SK-N-SH (cell line): ENCODE data around the gene MAGEA12. TPM values are rescaled to one million over a fixed set of nuclear protein-coding genes. Genes with fewer than 3 reads are reported as not detected.
"Not testable (repeated sequence)": the region's sequence is repeated elsewhere in the genome, so short reads cannot be mapped to it uniquely, and the experiment has no call there.

ENCODE experiments used
- CTCF ChIA-PET: fragments of 300-600, 350-600 bp; formaldehyde crosslinking; extraction: SDS; loops from one replicate; lab custom pipeline; 2021; lab: Yijun Ruan, JAX
- POLR2A ChIA-PET: fragments of 350-600 bp; sonication (Branson Sonifier 250); formaldehyde crosslinking; extraction: SDS; loops from one replicate; lab custom pipeline; 2020; ENCODE audit warnings: antibody characterized with exemption, inconsistent platforms; lab: Yijun Ruan, JAX
- DNase-seq: peaks from one replicate; pipeline ENCODE4 v3.0.0; 2012
- H2AFZ ChIP-seq: fragments of 200-600 bp; sonication (generic); 2 replicates; pipeline ENCODE4 v1.8.1; 2016; ENCODE audit warnings: antibody characterized with exemption, mild to moderate bottlenecking, low read depth
- H3F3A ChIP-seq: fragments of 200-600 bp; sonication (generic); replicated peaks from 2 replicates; pipeline ENCODE3; 2016; ENCODE audit warnings: antibody characterized with exemption, mild to moderate bottlenecking; ENCODE audit not compliant: insufficient read depth
- H3K27ac ChIP-seq, 2 experiments: fragments of 200-500 bp in 1 of 2; fragments of 200-600 bp in 1 of 2; sonication (Bioruptor generic) in 1 of 2; sonication (generic), shearing (Covaris generic) in 1 of 2; 2 replicates each; pipeline versions ENCODE4 v1.5.1 to v1.6.1; 2014 to 2016; ENCODE audit warnings: low read depth in 2 of 2, inconsistent platforms in 1 of 2, low read length in 1 of 2, mild to moderate bottlenecking in 1 of 2, mixed read lengths in 1 of 2
- H3K27me3 ChIP-seq: fragments of 200-600 bp; sonication (generic), shearing (Covaris generic); 2 replicates; pipeline ENCODE4 v1.6.1; 2016; ENCODE audit warnings: mixed run types; ENCODE audit not compliant: insufficient read depth
- H3K36me3 ChIP-seq, 2 experiments: fragments of 200-500 bp in 1 of 2; fragments of 200-600 bp in 1 of 2; sonication (Bioruptor generic) in 1 of 2; sonication (generic) in 1 of 2; replicated peaks in 1 of 2; 2 replicates each; pipeline versions ENCODE3 to v1.5.1; 2014 to 2016; ENCODE audit warnings: low read length in 1 of 2, mild to moderate bottlenecking in 1 of 2; ENCODE audit not compliant: insufficient read depth in 2 of 2, control insufficient read depth in 1 of 2
- H3K4me1 ChIP-seq, 2 experiments: fragments of 200-500 bp in 1 of 2; fragments of 200-600 bp in 1 of 2; sonication (Bioruptor generic) in 1 of 2; sonication (generic), shearing (Covaris generic) in 1 of 2; 2 replicates each; pipeline versions ENCODE4 v1.5.1 to v1.6.1; 2014 to 2016; ENCODE audit warnings: low read depth in 1 of 2, low read length in 1 of 2, mixed run types in 1 of 2; ENCODE audit not compliant: insufficient read depth in 2 of 2, control insufficient read depth in 1 of 2
- H3K4me2 ChIP-seq: fragments of 200-600 bp; sonication (generic), shearing (Covaris generic); 2 replicates; pipeline ENCODE4 v1.6.1; 2017; ENCODE audit warnings: mixed run types
- H3K4me3 ChIP-seq, 2 experiments: fragments of 200-500 bp in 1 of 2; fragments of 200-600 bp in 1 of 2; sonication (Bioruptor generic) in 1 of 2; sonication (generic), shearing (Covaris generic) in 1 of 2; 2 replicates each; pipeline versions ENCODE4 v1.5.1 to v1.8.1; 2014 to 2016; ENCODE audit warnings: low read depth in 2 of 2, inconsistent platforms in 1 of 2, low read length in 1 of 2, mild to moderate bottlenecking in 1 of 2, mixed read lengths in 1 of 2, moderate library complexity in 1 of 2
- H3K79me2 ChIP-seq: fragments of 200-600 bp; sonication (generic); 2 replicates; pipeline ENCODE4 v1.8.1; 2017; ENCODE audit warnings: mild to moderate bottlenecking; ENCODE audit not compliant: insufficient read depth
- H3K9ac ChIP-seq: fragments of 200-600 bp; sonication (generic); 2 replicates; pipeline ENCODE4 v1.6.1; 2017; ENCODE audit warnings: mixed run types
- H3K9me2 ChIP-seq: fragments of 200-600 bp; sonication (generic); 2 replicates; pipeline ENCODE4 v1.6.1; 2017; ENCODE audit warnings: mixed run types
- H3K9me3 ChIP-seq: fragments of 200-600 bp; sonication (generic); 2 replicates; pipeline ENCODE4 v1.6.1; 2017; ENCODE audit warnings: mixed run types, mild to moderate bottlenecking, moderate library complexity
- H4K20me1 ChIP-seq: fragments of 200-600 bp; sonication (generic); 2 replicates; pipeline ENCODE4 v1.6.1; 2017; ENCODE audit warnings: mild to moderate bottlenecking, mixed run types; ENCODE audit not compliant: insufficient read depth
- WGBS: methylation state at CpG from one replicate; pipeline ENCODE4 v1.1.6; 2017; ENCODE audit warnings: low lambda C conversion rate; 5-methylcytosine and 5-hydroxymethylcytosine counted together
- polyA plus RNA-seq, 3 experiments: library from polyadenylated mRNA; depleted of rRNA; stranded (reverse); fragments of >200 nt; gene quantifications; 2 replicates each; pipeline ENCODE4 v1.2.3, GENCODE V29; 2012

MAGEA12 gene
- polyA plus RNA-seq, 1 of the 3 experiments (the other 2 are of a cell fraction), result 81.1 TPM

DNA sequence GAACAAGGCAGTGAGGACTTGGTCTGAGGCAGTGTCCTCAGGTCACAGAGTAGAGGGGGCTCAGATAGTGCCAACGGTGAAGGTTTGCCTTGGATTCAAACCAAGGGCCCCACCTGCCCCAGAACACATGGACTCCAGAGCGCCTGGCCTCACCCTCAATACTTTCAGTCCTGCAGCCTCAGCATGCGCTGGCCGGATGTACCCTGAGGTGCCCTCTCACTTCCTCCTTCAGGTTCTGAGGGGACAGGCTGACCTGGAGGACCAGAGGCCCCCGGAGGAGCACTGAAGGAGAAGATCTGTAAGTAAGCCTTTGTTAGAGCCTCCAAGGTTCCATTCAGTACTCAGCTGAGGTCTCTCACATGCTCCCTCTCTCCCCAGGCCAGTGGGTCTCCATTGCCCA lies 33.2 kb upstream of the MAGEA12 start:
- H3K79me2 ChIP-seq, H3K9me3 ChIP-seq, H3K27ac ChIP-seq, H3K9ac ChIP-seq, H3K4me1 ChIP-seq, H4K20me1 ChIP-seq, CTCF ChIA-PET, H3F3A ChIP-seq, DNase-seq, POLR2A ChIA-PET, H3K9me2 ChIP-seq, H3K27me3 ChIP-seq, H3K4me3 ChIP-seq, H3K4me2 ChIP-seq, H3K36me3 ChIP-seq, H2AFZ ChIP-seq: not testable (repeated sequence)
- 75% methylated on average over 3 of the region's 5 CpGs for WGBS

DNA sequence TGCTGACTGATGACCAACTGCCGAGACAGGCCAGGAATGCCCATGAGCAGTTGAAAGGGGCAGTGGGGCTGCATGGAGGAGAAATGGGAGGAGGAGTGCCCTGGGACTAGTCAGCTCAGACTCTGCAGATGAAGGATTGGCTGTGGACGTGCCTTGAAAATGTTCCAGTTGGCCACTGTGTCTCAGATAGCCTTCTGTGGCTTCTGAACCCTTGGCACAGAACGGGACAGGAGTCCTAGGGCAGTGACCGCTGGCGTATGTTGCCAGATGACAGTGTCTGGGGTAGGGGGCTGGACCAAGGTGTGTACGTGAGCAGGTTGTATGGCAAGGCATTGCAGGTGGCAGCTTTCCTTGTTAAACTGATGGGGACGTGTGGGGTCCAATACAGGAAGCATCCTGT lies 27.1 kb upstream of the MAGEA12 start:
- POLR2A ChIA-PET, DNase-seq: not testable (repeated sequence)

DNA sequence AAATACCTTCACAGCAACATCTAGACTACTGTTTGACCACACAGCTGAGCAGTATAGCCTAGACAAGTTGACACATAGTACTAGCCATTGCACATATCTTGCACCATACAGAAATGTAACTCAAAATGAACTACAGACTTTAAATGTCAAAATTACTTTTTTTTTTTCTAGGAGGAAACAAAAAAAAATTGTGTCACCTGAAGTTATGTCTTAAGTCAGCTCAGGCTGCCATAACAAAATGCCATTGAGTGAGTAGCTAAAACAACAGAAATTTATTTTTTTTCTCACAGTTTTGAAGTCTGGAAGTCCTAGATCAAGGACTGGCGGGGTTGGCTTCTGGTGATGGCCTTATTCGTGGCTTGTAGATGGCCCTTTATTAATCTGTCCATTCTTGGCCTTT lies 24.4 kb upstream of the MAGEA12 start, which contains the start of gene CSAG2:
Gene CSAG2, minus strand, starts transcription at position 101 of the 400 bp plus-strand sequence. CDS start 161 bp downstream, outside the sequence.
- H4K20me1 ChIP-seq, DNase-seq, CTCF ChIA-PET, POLR2A ChIA-PET, H3K27ac ChIP-seq, H3K36me3 ChIP-seq, H3K9ac ChIP-seq, H3K9me2 ChIP-seq, H3K27me3 ChIP-seq, H3K79me2 ChIP-seq, H3K9me3 ChIP-seq, H3F3A ChIP-seq, H3K4me1 ChIP-seq, H3K4me3 ChIP-seq, H3K4me2 ChIP-seq, H2AFZ ChIP-seq: not testable (repeated sequence)
- WGBS, result 80% methylated on average over 1 of the region's 2 CpGs

More for the DNA sequence above, 27.1 kb upstream of the MAGEA12 start:
- CTCF ChIA-PET, H3K4me2 ChIP-seq, H2AFZ ChIP-seq, H3K4me1 ChIP-seq, H3K36me3 ChIP-seq, H3K4me3 ChIP-seq, H3K9ac ChIP-seq, H3K9me2 ChIP-seq, H3F3A ChIP-seq, H3K9me3 ChIP-seq, H3K79me2 ChIP-seq, H3K27me3 ChIP-seq, H4K20me1 ChIP-seq, H3K27ac ChIP-seq: not testable (repeated sequence)
- 60% methylated on average over 1 of the region's 7 CpGs for WGBS

DNA sequence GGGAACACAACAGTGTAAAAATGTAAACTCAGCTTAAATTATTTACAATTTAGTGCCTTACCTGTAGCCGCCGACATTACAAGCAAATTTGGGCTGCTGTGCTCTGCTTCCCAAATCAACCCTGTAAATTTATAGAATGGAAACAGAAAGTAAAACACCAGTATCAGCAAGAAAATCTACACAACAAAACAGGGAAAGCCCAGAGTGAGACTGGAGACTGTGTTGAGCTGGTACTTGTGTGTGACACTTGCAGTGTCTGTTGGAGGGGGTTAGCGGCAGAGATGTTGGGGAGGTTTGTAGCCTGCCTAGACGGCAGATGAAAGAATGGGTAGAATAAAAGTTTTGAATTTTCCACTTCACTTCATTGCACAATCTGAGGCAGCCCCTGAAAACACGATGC lies 20.4 kb upstream of the MAGEA12 start:
- H2AFZ ChIP-seq, H3K4me2 ChIP-seq, POLR2A ChIA-PET, H3K36me3 ChIP-seq, H3K4me1 ChIP-seq, H3K9ac ChIP-seq, H3K27me3 ChIP-seq, CTCF ChIA-PET, H4K20me1 ChIP-seq, H3F3A ChIP-seq, DNase-seq, H3K27ac ChIP-seq, H3K9me2 ChIP-seq, H3K9me3 ChIP-seq, H3K4me3 ChIP-seq, H3K79me2 ChIP-seq: not testable (repeated sequence)
- WGBS, result no CpG with 5 or more reads among the region's 5 CpGs

DNA sequence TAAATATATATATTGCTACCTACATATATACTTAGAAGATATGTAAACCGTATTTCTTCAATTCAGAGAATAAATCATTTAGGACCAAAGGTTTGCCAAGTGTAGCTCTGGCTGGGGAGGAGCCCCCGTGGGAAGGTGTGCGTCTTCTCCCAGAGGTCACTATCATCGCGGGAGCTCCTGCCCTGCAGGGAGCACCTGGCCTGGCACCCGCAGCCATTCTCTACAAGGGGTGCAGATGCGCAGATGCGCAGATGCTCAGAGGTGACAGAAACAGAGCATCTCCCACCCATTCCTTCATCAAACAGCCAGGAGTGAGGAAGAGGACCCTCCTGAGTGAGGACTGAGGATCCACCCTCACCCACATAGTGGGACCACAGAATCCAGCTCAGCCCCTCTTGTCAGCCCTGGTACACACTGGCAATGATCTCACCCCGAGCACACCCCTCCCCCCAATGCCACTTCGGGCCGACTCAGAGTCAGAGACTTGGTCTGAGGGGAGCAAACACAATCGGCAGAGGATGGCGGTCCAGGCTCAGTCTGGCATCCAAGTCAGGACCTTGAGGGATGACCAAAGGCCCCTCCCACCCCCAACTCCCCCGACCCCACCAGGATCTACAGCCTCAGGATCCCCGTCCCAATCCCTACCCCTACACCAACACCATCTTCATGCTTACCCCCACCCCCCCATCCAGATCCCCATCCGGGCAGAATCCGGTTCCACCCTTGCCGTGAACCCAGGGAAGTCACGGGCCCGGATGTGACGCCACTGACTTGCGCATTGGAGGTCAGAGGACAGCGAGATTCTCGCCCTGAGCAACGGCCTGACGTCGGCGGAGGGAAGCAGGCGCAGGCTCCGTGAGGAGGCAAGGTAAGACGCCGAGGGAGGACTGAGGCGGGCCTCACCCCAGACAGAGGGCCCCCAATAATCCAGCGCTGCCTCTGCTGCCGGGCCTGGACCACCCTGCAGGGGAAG lies 19.5 kb upstream of the MAGEA12 start, which contains the start of gene MAGEA2B:
Gene MAGEA2B, plus strand, starts transcription at position 814 of the 973 bp plus-strand sequence. CDS start 2,479 bp downstream, outside the sequence.
- no CpG with 5 or more reads among the region's 35 CpGs for WGBS
- H3K4me2 ChIP-seq, H3K9ac ChIP-seq, H3K36me3 ChIP-seq, H3K27ac ChIP-seq, DNase-seq, H3K4me1 ChIP-seq, H3K9me2 ChIP-seq, H3K79me2 ChIP-seq, H3K4me3 ChIP-seq, H3K27me3 ChIP-seq, H3K9me3 ChIP-seq, CTCF ChIA-PET, H2AFZ ChIP-seq, POLR2A ChIA-PET, H4K20me1 ChIP-seq, H3F3A ChIP-seq: not testable (repeated sequence)
